ENCODE measurements around the gene SEMA4A. TPM values are rescaled to one million over a fixed set of nuclear protein-coding genes. Genes with fewer than 3 reads are reported as not detected.

Gene SEMA4A
- total and polyA plus RNA-seq, 7 donors, result 0.77 to 3.4 (median 1.8) TPM

- H3K36me3 ChIP-seq (ENCODE audit: insufficient read depth in 1 of 2, low read depth in 1 of 2), result peaks cover 13 to 46% of the 10 kb centered on the region in 2 donors
- peak overlapping the region; percentile 45 for H3K4me3 ChIP-seq
- intact Hi-C loops (cut with DNase I), result loop anchor here (1.0 to 10.0 kb wide), 3 partner anchors 33 to 375 kb away; partner anchors contain the start of gene MEF2D (in 1 of the 2)
- peak; percentile 98 for TF ChIP-seq CTCF (IDR thresholded peaks at IDR 0.05)
- peak overlapping the region; percentile 99 for H3K27ac ChIP-seq
- ATAC-seq (peak; percentile 77 to 81 (median 80)), DNase-seq (peak; percentile 89 to 93)
- peaks cover 57% of the 10 kb centered on the region for H3K4me1 ChIP-seq
- 24 to 37% (median 25%) methylated on average over 7 of the region's 7 CpGs for WGBS, 3 donors
- H3K27me3 ChIP-seq (ENCODE audit: insufficient read depth in 3 of 3, low read length in 2 of 3), result no peaks in the 10 kb centered on the region
- H3K9me3 ChIP-seq, result no peaks in the 10 kb centered on the region
Observed at GRCh38 chr1:156129687-156130577, 23.5 kb upstream of the SEMA4A start.

- WGBS, 3 donors, result 76 to 85% (median 84%) methylated on average over 6 of the region's 6 CpGs
- intact Hi-C loops (cut with DNase I), result loop anchor here (1.0 to 2.0 kb wide), 2 partner anchors 34 kb away; no protein-coding TSS in a partner anchor
- DNase-seq (no peak), ATAC-seq (peak in 2 of 4 donors; percentile 1 to 5)
- H3K4me3 ChIP-seq, result peak overlapping the region; percentile 45
- H3K27ac ChIP-seq, result peak overlapping the region; percentile 99
- H3K27me3 ChIP-seq (ENCODE audit: insufficient read depth in 3 of 3, low read length in 2 of 3), result no peaks in the 10 kb centered on the region
- TF ChIP-seq CTCF (IDR thresholded peaks at IDR 0.05), result no peak
- peaks cover 50% of the 10 kb centered on the region for H3K4me1 ChIP-seq
- H3K36me3 ChIP-seq (ENCODE audit: insufficient read depth in 1 of 2, low read depth in 1 of 2), result peaks cover 15 to 53% of the 10 kb centered on the region in 2 donors
- no peaks in the 10 kb centered on the region for H3K9me3 ChIP-seq
Observed at GRCh38 chr1:156130578-156130942, 22.8 kb upstream of the SEMA4A start.

GRCh38 chr1:156134716-156135435 lies 18.5 kb upstream of the SEMA4A start:
- H3K4me1 ChIP-seq, result peaks cover 7% of the 10 kb centered on the region
- WGBS, 3 donors, result 84 to 90% (median 86%) methylated on average over 18 of the region's 18 CpGs
- no peak overlapping the region for H3K4me3 ChIP-seq
- H3K9me3 ChIP-seq, result no peaks in the 10 kb centered on the region
- peaks cover 29 to 96% of the 10 kb centered on the region in 2 donors for H3K36me3 ChIP-seq (ENCODE audit: insufficient read depth in 1 of 2, low read depth in 1 of 2)
- no peak for ATAC-seq
- no peak for DNase-seq
- no peaks in the 10 kb centered on the region for H3K27me3 ChIP-seq (ENCODE audit: insufficient read depth in 3 of 3, low read length in 2 of 3)
- intact Hi-C loops (cut with DNase I), result no loop called here
- H3K27ac ChIP-seq, result no peak overlapping the region
- TF ChIP-seq CTCF (IDR thresholded peaks at IDR 0.05), result no peak

GRCh38 chr1:156135930-156136871 lies 17.2 kb upstream of the SEMA4A start:
- Histone ChIP-seq H3K9me3 (no peaks in the 10 kb centered on the region), H3K4me3 (no peak overlapping the region), H3K4me1 (peaks cover 4% of the 10 kb centered on the region), H3K36me3 (ENCODE audit: insufficient read depth in 1 of 2, low read depth in 1 of 2) (peaks cover 26 to 91% of the 10 kb centered on the region in 2 donors), H3K27ac (no peak overlapping the region), H3K27me3 (ENCODE audit: insufficient read depth in 3 of 3, low read length in 2 of 3) (no peaks in the 10 kb centered on the region)
- WGBS, 3 donors, result 86 to 92% (median 86%) methylated on average over 34 of the region's 34 CpGs
- intact Hi-C loops (cut with DNase I), result no loop called here
- TF ChIP-seq CTCF (IDR thresholded peaks at IDR 0.05), result no peak
- ATAC-seq (no peak), DNase-seq (no peak)
